Right cardiac atrium (tissue), 5 donors: ENCODE data around the gene DPYSL3. TPM values are rescaled to one million over a fixed set of nuclear protein-coding genes. Genes with fewer than 3 reads are reported as not detected.

Source experiments
- ATAC-seq, 2 donors: fragments of 200-7000 bp; cut with Tn5 transposase; one replicate each; pipeline versions ENCODE4 v1.8.0 to v1.9.1; 2020; ENCODE audit warnings: moderate library complexity in 2 of 2, mild to moderate bottlenecking in 1 of 2
- DNase-seq, 3 donors: peaks; one replicate each; pipeline ENCODE4 v3.0.0-alpha.2; 2020
- H3K27ac ChIP-seq: one replicate; pipeline ENCODE4 v1.5.1; 2013; ENCODE audit warnings: mild to moderate bottlenecking, low read length, control low read depth, moderate library complexity
- H3K27me3 ChIP-seq: one replicate; pipeline ENCODE4 v1.6.1; 2013; ENCODE audit not compliant: control insufficient read depth, insufficient read depth
- H3K4me1 ChIP-seq: one replicate; pipeline ENCODE4 v1.6.1; 2013; ENCODE audit warnings: low read length; ENCODE audit not compliant: control insufficient read depth, insufficient read depth
- H3K4me3 ChIP-seq: one replicate; pipeline ENCODE4 v1.5.1; 2013; ENCODE audit warnings: low read length, control low read depth
- H3K9me3 ChIP-seq: one replicate; pipeline ENCODE4 v1.6.1; 2013; ENCODE audit warnings: low read length; ENCODE audit not compliant: control insufficient read depth
- WGBS: extraction: QIAGEN DNeasy Blood & Tissue Kit; methylation state at CpG from one replicate; pipeline ENCODE4 v1.1.7; 2013; 5-methylcytosine and 5-hydroxymethylcytosine counted together
- intact Hi-C, 4 donors: fragments of 100-400 bp; cut with DNase I; formaldehyde crosslinking; loops; one replicate each; pipeline versions ENCODE4 v1.11.0 to v1.14.0; 2022 to 2023
- polyA plus RNA-seq: library from polyadenylated mRNA; stranded (reverse); fragments of 200-250 nt; gene quantifications from one replicate; pipeline ENCODE4 v1.2.3, GENCODE V29; 2013
- total RNA-seq, 4 donors: library from RNA; stranded (reverse); fragmentation: NEBNext Ultra II Directional; extraction: Animal tissue kit (Norgen Biotek cat#: 25700); gene quantifications; one replicate each; pipeline ENCODE4 v1.2.1, GENCODE V29; 2021
- donor health status: healthy with polysubstance abuse.
- donor health status: DM: no; HTN: yes; CAD: no.
- donor health status: DM: no; HTN: no; CAD: no.
- donor health status: DM: no; HTN: yes; CAD: no; lungs with severe emphysema.
- donor health status: DM: yes; HTN: yes; CAD: no.

Gene DPYSL3
- total and polyA plus RNA-seq, 5 donors: 23.2 to 95.1 (median 47.3) TPM

DNA sequence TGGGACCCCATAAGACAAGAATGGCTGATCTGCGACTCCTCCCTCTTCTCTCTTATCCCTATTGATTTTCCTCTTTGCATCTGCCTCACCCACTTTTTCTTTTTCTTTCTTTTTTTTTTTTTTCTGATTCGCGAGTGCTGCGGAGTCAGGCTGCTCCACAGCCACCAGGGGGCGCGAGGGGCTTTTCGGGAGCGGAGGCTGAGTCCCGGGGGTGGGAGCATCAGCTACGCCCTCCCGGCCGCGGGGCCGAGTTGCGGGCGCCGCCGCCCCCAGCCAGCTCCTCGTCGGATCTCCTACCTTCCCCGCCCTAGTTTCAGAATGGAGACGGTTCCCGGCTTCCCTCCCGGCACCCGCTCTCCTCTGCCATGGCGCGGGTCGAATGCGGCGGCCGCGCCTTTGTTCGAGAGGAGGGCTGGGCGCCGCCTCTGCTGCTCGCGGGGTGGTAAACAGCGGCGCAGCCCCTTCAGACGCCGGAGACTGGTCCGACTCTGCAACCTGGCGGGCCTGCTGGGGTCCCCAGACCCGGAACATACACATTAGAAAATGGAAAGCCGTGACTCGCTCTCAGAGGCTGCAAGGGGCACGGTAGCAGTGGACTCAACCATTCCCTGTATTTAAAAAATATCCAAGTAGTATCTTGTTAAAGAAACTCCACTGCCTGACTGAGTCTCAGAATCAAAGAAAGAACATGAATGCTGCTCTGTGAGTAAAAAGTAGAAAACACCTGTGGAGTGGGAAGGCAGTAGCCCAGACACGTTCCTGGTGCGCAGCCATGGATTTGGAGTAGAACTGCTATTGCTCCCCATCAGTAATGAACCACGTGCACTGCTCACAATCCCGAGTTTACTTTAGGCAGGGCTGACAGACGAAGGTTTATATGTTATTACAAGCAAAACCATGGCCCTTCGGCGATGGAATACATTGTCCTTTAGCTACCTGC lies 55.7 kb downstream of the DPYSL3 start:
- intact Hi-C loops: loop anchor here (1.0 to 10.0 kb wide), 6 partner anchors 51 to 123 kb away; partner anchors contain the start of gene DPYSL3 (in 1 of the 4)
- peak; percentile 93 to 94 for ATAC-seq

DNA sequence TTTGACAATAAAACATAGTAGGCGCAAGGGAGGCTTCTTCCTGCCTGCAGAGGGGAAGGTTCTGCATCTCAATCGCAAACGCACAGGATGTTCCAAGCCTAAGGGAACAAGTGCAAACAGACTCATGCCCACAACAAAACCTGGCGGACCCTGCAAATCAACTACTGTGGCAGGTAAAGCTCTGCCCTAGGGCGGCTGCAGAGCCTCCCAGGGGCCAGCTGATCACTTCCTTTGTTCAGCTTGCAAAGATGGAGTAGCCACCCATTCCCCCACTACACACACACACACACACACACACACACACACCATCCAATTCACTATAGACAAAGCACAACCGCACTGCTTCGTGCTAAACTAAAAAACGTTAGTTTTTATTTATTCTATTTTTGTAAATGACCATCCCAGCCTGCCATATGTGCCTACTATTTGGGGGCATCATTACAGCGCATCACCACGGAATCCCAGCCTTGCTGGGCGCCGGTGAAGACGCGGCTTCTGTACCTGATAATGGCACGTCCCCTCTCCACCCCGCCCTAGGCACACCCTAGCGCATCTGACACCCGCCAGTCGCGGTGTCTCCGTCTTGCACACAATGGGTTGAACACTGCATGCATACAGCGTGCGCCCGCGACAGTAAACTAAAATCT lies 57.6 kb downstream of the DPYSL3 start:
- WGBS: 13% methylated on average over 25 of the region's 25 CpGs
- no peak overlapping the region for H3K27ac ChIP-seq
- H3K9me3 ChIP-seq: no peaks in the 10 kb centered on the region
- no peaks in the 10 kb centered on the region for H3K4me1 ChIP-seq
- peak overlapping the region; percentile 65 for H3K4me3 ChIP-seq
- ATAC-seq (no peak), DNase-seq (peak in 1 of 3 donors; percentile 44)
- intact Hi-C loops: loop anchor here (2.0 to 10.0 kb wide), 5 partner anchors 53 to 125 kb away; partner anchors contain the start of gene DPYSL3 (in 1 of the 4)
- no peaks in the 10 kb centered on the region for H3K27me3 ChIP-seq

More for the DNA sequence above, 55.7 kb downstream of the DPYSL3 start:
- peak overlapping the region; percentile 65 for H3K4me3 ChIP-seq
- no peaks in the 10 kb centered on the region for H3K27me3 ChIP-seq
- no peaks in the 10 kb centered on the region for H3K9me3 ChIP-seq
- WGBS: 3% methylated on average over 54 of the region's 54 CpGs
- no peaks in the 10 kb centered on the region for H3K4me1 ChIP-seq
- peak; percentile 91 to 97 (median 97) for DNase-seq
- peak overlapping the region; percentile 81 for H3K27ac ChIP-seq

DNA sequence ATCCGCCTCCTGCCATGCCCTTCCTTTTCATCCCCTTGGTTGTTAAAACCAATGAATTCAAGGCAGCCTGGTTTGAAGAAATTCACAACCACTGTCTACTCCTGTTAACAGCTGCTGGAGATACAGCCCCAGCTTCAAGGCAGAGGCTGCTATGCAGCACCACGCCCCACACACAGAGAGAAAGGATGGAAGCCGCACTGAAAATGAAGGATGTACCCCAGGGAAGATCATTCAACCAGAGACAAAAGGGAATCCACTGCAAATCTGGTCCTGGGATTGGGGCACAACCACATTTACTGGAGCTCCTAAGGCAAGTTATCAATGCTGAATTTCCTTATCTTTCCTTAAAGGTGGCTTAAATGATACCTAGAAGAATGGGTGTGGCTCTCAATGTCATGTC lies 58.7 kb downstream of the DPYSL3 start:
- no peak for DNase-seq
- WGBS: 84% methylated on average over 3 of the region's 3 CpGs
- no peak for ATAC-seq
- Histone ChIP-seq H3K27ac (no peak overlapping the region), H3K27me3 (no peaks in the 10 kb centered on the region), H3K4me1 (peaks cover 2% of the 10 kb centered on the region), H3K9me3 (no peaks in the 10 kb centered on the region), H3K4me3 (no peak overlapping the region)
- intact Hi-C loops: loop anchor here (5.0 to 10.0 kb wide), 4 partner anchors 54 to 126 kb away; partner anchors contain the start of gene DPYSL3 (in 1 of the 4)

DNA sequence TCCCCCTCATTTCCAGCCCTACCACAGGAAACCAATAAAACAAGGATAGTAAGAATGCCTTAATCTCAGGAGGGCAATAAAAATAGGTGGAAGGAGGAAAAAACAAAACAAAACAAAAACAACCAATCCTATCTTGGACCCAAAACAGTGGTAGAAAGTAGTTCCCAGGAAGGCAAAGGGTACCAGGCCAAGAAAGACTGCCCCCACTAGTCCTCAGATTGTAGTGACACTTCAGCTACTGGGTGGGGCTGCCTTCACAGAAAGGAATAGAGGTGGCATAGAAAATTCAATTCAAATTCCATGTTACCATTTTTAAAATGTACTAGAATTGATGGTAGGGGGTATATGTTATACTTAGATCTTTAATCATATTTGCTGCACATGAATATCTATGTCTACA lies 59.3 kb downstream of the DPYSL3 start:
- no peak overlapping the region for H3K4me3 ChIP-seq
- ATAC-seq: no peak
- no peaks in the 10 kb centered on the region for H3K27me3 ChIP-seq
- intact Hi-C loops: loop anchor here (5.0 to 10.0 kb wide), 4 partner anchors 54 to 127 kb away; partner anchors contain the start of gene DPYSL3 (in 1 of the 4)
- H3K27ac ChIP-seq: no peak overlapping the region
- no peak for DNase-seq
- peaks cover 2% of the 10 kb centered on the region for H3K4me1 ChIP-seq
- no peaks in the 10 kb centered on the region for H3K9me3 ChIP-seq

DNA sequence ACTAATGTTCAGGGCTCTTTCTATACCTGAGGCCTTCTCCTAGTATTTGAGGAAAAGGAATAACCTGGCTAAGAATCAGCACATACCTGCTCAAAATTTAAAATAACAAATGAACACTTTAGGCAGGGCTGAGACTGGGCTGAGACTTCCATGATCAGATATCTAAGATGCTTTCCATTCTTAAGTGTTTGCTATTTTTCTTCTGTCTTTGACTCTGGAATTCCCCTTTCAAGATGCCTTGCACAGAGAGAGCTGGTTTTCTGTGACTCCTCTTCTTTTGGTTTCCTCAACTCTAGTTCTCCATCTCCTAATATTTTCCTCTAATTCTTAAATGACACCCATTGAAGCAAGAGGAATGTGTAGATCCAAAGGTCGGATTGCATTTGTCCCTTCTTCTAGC lies 61.1 kb downstream of the DPYSL3 start:
- Histone ChIP-seq H3K9me3 (no peaks in the 10 kb centered on the region), H3K27me3 (no peaks in the 10 kb centered on the region), H3K4me3 (no peak overlapping the region), H3K4me1 (peaks cover 2% of the 10 kb centered on the region), H3K27ac (no peak overlapping the region)
- ATAC-seq (no peak), DNase-seq (no peak)
- intact Hi-C loops: no loop called here
- WGBS: 73% methylated on average over 1 of the region's 1 CpG

DNA sequence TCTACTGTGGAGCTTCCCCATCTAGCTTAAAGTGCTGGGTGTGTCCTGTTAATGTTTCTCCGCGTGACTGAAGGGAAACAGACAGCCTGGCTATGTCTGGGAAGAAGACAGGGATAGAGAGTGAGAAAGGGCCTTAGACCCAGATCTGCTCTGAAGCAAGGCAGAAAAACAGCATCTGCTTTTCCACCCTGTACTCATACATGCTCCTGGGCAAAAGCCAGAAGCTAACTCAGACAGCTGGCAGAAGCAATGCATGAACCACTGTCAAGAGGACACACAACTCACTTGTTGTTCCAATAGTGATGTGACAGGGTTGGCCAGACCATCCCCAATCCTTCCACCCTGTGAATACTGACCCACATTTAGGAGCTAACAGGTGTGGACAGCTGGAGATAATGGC lies 63.3 kb downstream of the DPYSL3 start:
- intact Hi-C loops: no loop called here
- Histone ChIP-seq H3K27me3 (no peaks in the 10 kb centered on the region), H3K4me1 (peaks cover 2% of the 10 kb centered on the region), H3K9me3 (no peaks in the 10 kb centered on the region), H3K27ac (peak overlapping the region; percentile 4), H3K4me3 (no peak overlapping the region)
- WGBS: 52% methylated on average over 2 of the region's 2 CpGs
- DNase-seq: peak in 2 of 3 donors; percentile 37 to 62
- ATAC-seq: peak; percentile 85 to 87

DNA sequence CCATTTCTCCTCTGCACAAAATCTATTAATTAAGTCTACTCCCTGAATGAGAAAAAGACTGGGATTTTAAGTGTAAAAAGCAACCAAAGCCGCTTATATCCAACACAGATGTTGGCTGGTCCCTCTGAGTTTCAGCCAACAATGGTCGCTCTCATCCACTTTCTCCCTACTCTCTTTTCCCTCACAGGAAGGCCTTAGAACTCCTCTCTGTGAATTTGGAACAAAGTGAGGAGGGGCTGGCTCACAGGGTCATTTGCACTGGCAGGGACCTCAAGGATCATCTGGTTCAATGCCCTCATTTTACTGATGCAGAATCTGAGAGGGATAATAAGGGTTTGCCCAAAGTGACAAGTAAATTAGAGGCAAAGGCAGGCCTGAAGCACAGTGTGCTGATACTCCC lies 64.0 kb downstream of the DPYSL3 start:
- H3K4me1 ChIP-seq: peaks cover 2% of the 10 kb centered on the region
- no peaks in the 10 kb centered on the region for H3K9me3 ChIP-seq
- WGBS: 65% methylated on average over 2 of the region's 2 CpGs
- intact Hi-C loops: no loop called here
- H3K27me3 ChIP-seq: no peaks in the 10 kb centered on the region
- DNase-seq (no peak), ATAC-seq (peak; percentile 14 to 24)
- H3K27ac ChIP-seq: peak overlapping the region; percentile 43
- no peak overlapping the region for H3K4me3 ChIP-seq

DNA sequence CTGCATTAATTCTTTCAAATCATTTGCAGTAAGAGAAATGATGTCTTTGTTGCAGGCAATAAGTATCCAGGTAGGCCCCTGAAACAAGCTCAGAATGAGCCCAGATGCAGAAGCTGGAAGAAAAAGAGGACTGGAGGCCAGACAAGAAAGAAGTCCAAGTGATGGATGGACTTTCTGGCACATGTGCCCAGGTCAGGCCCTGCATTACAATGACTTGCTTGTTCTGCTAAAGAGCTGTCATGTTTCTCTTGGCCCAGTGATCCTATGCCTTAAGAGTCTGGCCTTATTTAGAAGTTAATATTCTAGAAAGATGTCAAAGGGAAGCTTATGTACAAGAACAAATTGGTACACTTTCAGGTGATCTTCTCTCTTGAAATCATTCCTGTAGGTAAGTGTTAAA lies 64.8 kb downstream of the DPYSL3 start:
- ATAC-seq (peak; percentile 78 to 91), DNase-seq (peak in 2 of 3 donors; percentile 41 to 73)
- Histone ChIP-seq H3K9me3 (no peaks in the 10 kb centered on the region), H3K4me3 (no peak overlapping the region), H3K4me1 (peaks cover 2% of the 10 kb centered on the region), H3K27ac (no peak overlapping the region), H3K27me3 (no peaks in the 10 kb centered on the region)
- intact Hi-C loops: no loop called here

DNA sequence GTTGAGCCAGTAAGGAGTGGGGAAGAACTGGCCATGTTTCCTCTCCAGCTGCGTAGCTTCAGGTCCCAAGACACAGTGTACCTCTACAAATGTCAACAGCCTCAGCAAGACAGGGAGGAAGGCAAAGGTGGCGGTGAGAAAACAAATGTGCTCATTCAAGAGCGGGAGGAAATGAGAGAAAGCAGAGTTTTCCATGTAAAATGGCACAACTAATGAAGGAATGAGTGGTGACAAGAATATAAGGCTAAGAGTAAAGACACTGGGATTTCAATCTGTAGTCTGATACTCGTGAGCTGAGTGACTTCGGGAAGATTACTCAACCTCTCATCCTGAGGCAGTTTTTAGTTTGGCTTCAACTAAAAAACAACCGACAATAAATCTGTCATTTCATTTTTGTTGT lies 67.6 kb downstream of the DPYSL3 start:
- DNase-seq (no peak), ATAC-seq (no peak)
- H3K27ac ChIP-seq: no peak overlapping the region
- WGBS: 75% methylated on average over 6 of the region's 6 CpGs
- H3K9me3 ChIP-seq: no peaks in the 10 kb centered on the region
- H3K4me3 ChIP-seq: no peak overlapping the region
- intact Hi-C loops: no loop called here
- H3K4me1 ChIP-seq: peaks cover 4% of the 10 kb centered on the region
- no peaks in the 10 kb centered on the region for H3K27me3 ChIP-seq

DNA sequence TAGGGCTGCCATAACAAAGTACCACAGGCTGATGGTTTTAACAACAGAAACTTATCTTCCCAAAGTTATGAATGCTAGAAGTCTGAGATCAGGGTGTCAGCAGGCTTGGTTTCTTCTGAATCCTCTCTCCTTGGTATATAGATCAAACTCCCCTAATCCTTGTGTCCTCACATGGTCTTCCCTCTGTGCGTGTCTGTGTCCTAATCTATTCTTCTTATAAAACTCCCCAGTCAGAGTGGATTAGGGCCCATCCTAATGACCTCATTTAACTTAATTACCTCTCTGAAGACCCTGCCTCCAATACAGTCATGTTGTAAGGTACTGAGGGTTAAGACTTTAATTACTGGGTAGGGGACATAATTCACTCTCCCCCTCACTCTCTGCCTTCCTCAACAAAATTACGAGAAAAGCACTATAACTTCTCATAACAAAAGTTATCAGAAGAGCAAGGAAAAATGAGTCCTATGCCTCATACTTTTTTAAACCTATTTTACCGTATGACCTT lies 68.6 kb downstream of the DPYSL3 start:
- 93% methylated on average over 3 of the region's 3 CpGs for WGBS
- intact Hi-C loops: no loop called here

DNA sequence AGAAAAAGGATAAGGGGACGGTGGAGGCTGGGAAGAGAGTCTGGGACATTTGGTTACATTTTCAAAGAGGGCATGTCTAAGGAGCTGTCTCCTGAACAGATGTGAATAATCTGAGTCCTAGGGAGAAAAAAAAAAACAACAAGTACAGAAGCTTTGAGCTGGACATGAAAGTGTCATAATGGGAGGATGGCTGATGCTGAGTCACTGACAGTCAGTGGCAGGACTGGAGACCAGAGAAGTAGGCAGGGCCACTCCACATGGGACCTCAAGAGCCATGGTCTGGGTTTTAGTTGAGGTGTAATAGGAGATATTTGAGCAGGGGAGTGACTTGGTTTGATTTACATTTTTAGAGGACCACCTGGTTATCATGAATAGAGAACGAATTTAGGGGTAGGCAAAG lies 70.6 kb downstream of the DPYSL3 start:
- intact Hi-C loops: no loop called here
- peaks cover 9% of the 10 kb centered on the region for H3K4me1 ChIP-seq
- DNase-seq: no peak
- 80% methylated on average over 2 of the region's 2 CpGs for WGBS
- H3K9me3 ChIP-seq: no peaks in the 10 kb centered on the region
- ATAC-seq: peak; percentile 50 to 58
- peak overlapping the region; percentile 27 for H3K27ac ChIP-seq
- no peaks in the 10 kb centered on the region for H3K27me3 ChIP-seq
- no peak overlapping the region for H3K4me3 ChIP-seq

More for the DNA sequence above, 68.6 kb downstream of the DPYSL3 start:
- no peak overlapping the region for H3K4me3 ChIP-seq
- no peak for ATAC-seq
- no peaks in the 10 kb centered on the region for H3K27me3 ChIP-seq
- peaks cover 6% of the 10 kb centered on the region for H3K4me1 ChIP-seq
- DNase-seq: no peak
- no peaks in the 10 kb centered on the region for H3K9me3 ChIP-seq
- no peak overlapping the region for H3K27ac ChIP-seq
